Fibroblast of pulmonary artery (primary cell): ENCODE results near the gene SPTLC3.
A peak's percentile ranks its signal among the peaks of the same experiment; 100 is the strongest.

Experiments
- DNase-seq: peaks from one replicate; pipeline ENCODE4 v3.0.0-alpha.2; 2010; ENCODE audit warnings: low read depth
- H3K4me3 ChIP-seq: replicated peaks from 2 replicates; pipeline ENCODE4 v1.5.1; 2011; ENCODE audit warnings: low read depth, mild to moderate bottlenecking, control low read depth, low read length, moderate library complexity
- CTCF ChIP-seq: IDR thresholded peaks from 2 replicates; pipeline ENCODE4 v1.5.1; 2011; ENCODE audit warnings: mild to moderate bottlenecking, control low read depth, low read length, inconsistent platforms; ENCODE audit errors: missing control alignments

Gene SPTLC3

GRCh38 chr20:13028673-13029072 is 19.9 kb downstream of the SPTLC3 start:
- no peak overlapping the region for H3K4me3 ChIP-seq
- no peak for TF ChIP-seq CTCF

GRCh38 chr20:13029687-13030375 is 21.1 kb downstream of the SPTLC3 start:
- TF ChIP-seq CTCF = no peak
- no peak overlapping the region for H3K4me3 ChIP-seq
- peak; percentile 91 for DNase-seq

More at GRCh38 chr20:13028673-13029072, 19.9 kb downstream of the SPTLC3 start:
- no peak for DNase-seq

- DNase-seq = no peak
- no peak for TF ChIP-seq CTCF
Observed at GRCh38 chr20:13031751-13032150, 23.0 kb downstream of the SPTLC3 start.

GRCh38 chr20:13034115-13034514 is 25.3 kb downstream of the SPTLC3 start:
- H3K4me3 ChIP-seq = no peak overlapping the region
- TF ChIP-seq CTCF = no peak
- no peak for DNase-seq

More at GRCh38 chr20:13031751-13032150, 23.0 kb downstream of the SPTLC3 start:
- H3K4me3 ChIP-seq = no peak overlapping the region

- no peak overlapping the region for H3K4me3 ChIP-seq
- DNase-seq = no peak
- no peak for TF ChIP-seq CTCF
Observed at GRCh38 chr20:13034936-13035335, 26.2 kb downstream of the SPTLC3 start.

GRCh38 chr20:13035399-13036152 is 26.8 kb downstream of the SPTLC3 start:
- no peak overlapping the region for H3K4me3 ChIP-seq
- no peak for DNase-seq
- TF ChIP-seq CTCF = no peak

- no peak overlapping the region for H3K4me3 ChIP-seq
- no peak for TF ChIP-seq CTCF
- no peak for DNase-seq
Observed at GRCh38 chr20:13037727-13038126, 29.0 kb downstream of the SPTLC3 start.
